Spleen (tissue), 11 donors: ENCODE results near the gene FGD4. TPM values are rescaled to one million over a fixed set of nuclear protein-coding genes. Genes with fewer than 3 reads are reported as not detected.
A peak's percentile ranks its signal among the peaks of the same experiment; 100 is the strongest.

Experiments used
- DNase-seq: peaks from one replicate; pipeline ENCODE4 v3.0.0-alpha.2; 2020
- H3K27ac ChIP-seq, 8 donors: fragments of 200-600 bp; sonication (generic) in 7 of 8; 1 replicate in 4 of 8; 2 replicates in 4 of 8; pipeline versions ENCODE4 v1.5.0 to v1.8.0; 2016 to 2021; ENCODE audit warnings: inconsistent platforms in 4 of 8, mild to moderate bottlenecking in 4 of 8, moderate library complexity in 1 of 8
- H3K27me3 ChIP-seq, 7 donors: fragments of 200-600 bp; sonication (generic) in 6 of 7; replicated peaks in 1 of 7; 1 replicate in 4 of 7; 2 replicates in 3 of 7; pipeline versions ENCODE4 v1.5.0 to v1.8.0; 2016 to 2021; ENCODE audit warnings: inconsistent platforms in 3 of 7, mild to moderate bottlenecking in 1 of 7
- H3K36me3 ChIP-seq, 6 donors: fragments of 200-600 bp; sonication (generic) in 5 of 6; 1 replicate in 4 of 6; 2 replicates in 2 of 6; pipeline versions ENCODE4 v1.5.0 to v1.8.0; 2016 to 2021; ENCODE audit warnings: inconsistent platforms in 2 of 6
- H3K4me1 ChIP-seq, 6 donors: fragments of 200-600 bp; sonication (generic) in 5 of 6; 1 replicate in 3 of 6; 2 replicates in 3 of 6; pipeline versions ENCODE4 v1.5.0 to v1.8.0; 2016 to 2021; ENCODE audit warnings: inconsistent platforms in 3 of 6
- H3K4me3 ChIP-seq, 8 donors: fragments of 200-600 bp; sonication (generic) in 7 of 8; 1 replicate in 4 of 8; 2 replicates in 4 of 8; pipeline versions ENCODE4 v1.5.0 to v1.8.0; 2016 to 2021; ENCODE audit warnings: inconsistent platforms in 4 of 8, mild to moderate bottlenecking in 4 of 8, moderate library complexity in 2 of 8
- H3K9me3 ChIP-seq, 8 donors: fragments of 200-600 bp; sonication (generic) in 7 of 8; 1 replicate in 4 of 8; 2 replicates in 4 of 8; pipeline versions ENCODE4 v1.5.0 to v1.8.0; 2016 to 2021; ENCODE audit warnings: inconsistent platforms in 4 of 8
- POLR2A ChIP-seq, 3 donors: fragments of 450-650 bp; IDR thresholded peaks; one replicate each; pipeline ENCODE4 v1.5.1; 2017; ENCODE audit warnings: antibody characterized with exemption in 3 of 3, mild to moderate bottlenecking in 1 of 3
- POLR2AphosphoS5 ChIP-seq, 3 donors: sonication (generic); formaldehyde crosslinking; IDR thresholded peaks; one replicate each; pipeline ENCODE4 v1.5.1; 2017; ENCODE audit warnings: antibody characterized with exemption in 3 of 3
- WGBS, 5 donors: extraction: QIAGEN DNeasy Blood & Tissue Kit in 3 of 5; methylation state at CpG; one replicate each; pipeline versions ENCODE4 v1.1.5 to v1.1.7; 2013 to 2018; 5-methylcytosine and 5-hydroxymethylcytosine counted together
- intact Hi-C: fragments of 100-400 bp; cut with DNase I; formaldehyde crosslinking; loops from one replicate; pipeline ENCODE4 v1.15.0; 2023; ENCODE audit warnings: low total_unique reads
- polyA plus RNA-seq, 3 donors: library from polyadenylated mRNA; stranded (reverse); fragments of 200-250 nt; gene quantifications; one replicate each; pipeline ENCODE4 v1.2.1, GENCODE V29; 2013
- total RNA-seq, 7 donors: library from RNA; depleted of rRNA in 3 of 7; stranded (reverse); fragments of >200 nt in 3 of 7; fragmentation: NEBNext Ultra II Directional in 4 of 7; extraction: Animal tissue kit (Norgen Biotek cat#: 25700) in 4 of 7; gene quantifications; one replicate each; pipeline versions ENCODE4 v1.1.0 to v1.2.1, GENCODE V29; 2016 to 2021
- TF ChIP-seq, protein P1 (sequence below), 11 experiments: fragments of 200-600 bp in 7 of 11; fragments of 450-650 bp in 4 of 11; sonication (generic) in 4 of 11; IDR thresholded peaks in 8 of 11; conservative IDR thresholded peaks in 3 of 11; 1 replicate in 7 of 11; 2 replicates in 4 of 11; pipeline versions ENCODE4 v1.4.0 to v1.8.0; 2016 to 2021; ENCODE audit warnings: antibody characterized with exemption in 11 of 11, inconsistent platforms in 4 of 11, mild to moderate bottlenecking in 1 of 11
- donor health status: healthy with polysubstance abuse.
- donor health status: DM: no; HTN: no; CAD: no; lungs with moderate emphysema.
- donor health status: DM: no; HTN: no; CAD: no.
- donor health status: Bipolar disorder and iron deficiency.
- donor health status: healthy.
- donor health status: DM: no; HTN: no; CAD: no.
- donor health status: DM: yes; HTN: yes; CAD: no.

The FGD4 gene
- total and polyA plus RNA-seq, 10 donors, result 1.0 to 44.4 (median 25.7) TPM

DNA sequence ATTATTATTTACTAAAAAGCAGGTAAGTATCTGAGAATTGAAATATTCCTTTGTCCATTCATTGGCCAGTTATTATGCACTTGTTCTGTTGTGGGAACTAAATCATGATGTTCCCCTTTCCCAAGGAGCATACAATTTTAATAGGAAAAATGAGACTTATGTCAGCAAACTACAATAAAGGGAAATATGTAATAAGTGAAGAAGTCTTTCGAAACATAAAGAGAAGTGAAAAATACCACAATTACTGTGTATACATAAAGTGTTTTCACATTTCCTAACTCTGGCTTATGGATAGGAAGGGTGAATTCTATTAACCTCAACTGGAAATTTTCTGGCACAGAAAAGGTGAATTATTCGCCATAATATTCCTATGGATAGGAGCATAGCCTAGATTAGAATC lies 201.3 kb downstream of the FGD4 start:
- WGBS, 5 donors, result 60 to 87% (median 65%) methylated on average over 2 of the region's 2 CpGs
- peak overlapping the region in 3 of 8 donors; percentile 34 to 56 (median 47) for H3K27ac ChIP-seq
- peaks cover 0 to 67% (median 3%) of the 10 kb centered on the region in 6 donors for H3K36me3 ChIP-seq
- peaks cover 0 to 21% (median 1%) of the 10 kb centered on the region in 6 donors for H3K4me1 ChIP-seq
- no peaks in the 10 kb centered on the region for H3K27me3 ChIP-seq
- H3K4me3 ChIP-seq, result no peak overlapping the region
- TF ChIP-seq, protein P1, sequence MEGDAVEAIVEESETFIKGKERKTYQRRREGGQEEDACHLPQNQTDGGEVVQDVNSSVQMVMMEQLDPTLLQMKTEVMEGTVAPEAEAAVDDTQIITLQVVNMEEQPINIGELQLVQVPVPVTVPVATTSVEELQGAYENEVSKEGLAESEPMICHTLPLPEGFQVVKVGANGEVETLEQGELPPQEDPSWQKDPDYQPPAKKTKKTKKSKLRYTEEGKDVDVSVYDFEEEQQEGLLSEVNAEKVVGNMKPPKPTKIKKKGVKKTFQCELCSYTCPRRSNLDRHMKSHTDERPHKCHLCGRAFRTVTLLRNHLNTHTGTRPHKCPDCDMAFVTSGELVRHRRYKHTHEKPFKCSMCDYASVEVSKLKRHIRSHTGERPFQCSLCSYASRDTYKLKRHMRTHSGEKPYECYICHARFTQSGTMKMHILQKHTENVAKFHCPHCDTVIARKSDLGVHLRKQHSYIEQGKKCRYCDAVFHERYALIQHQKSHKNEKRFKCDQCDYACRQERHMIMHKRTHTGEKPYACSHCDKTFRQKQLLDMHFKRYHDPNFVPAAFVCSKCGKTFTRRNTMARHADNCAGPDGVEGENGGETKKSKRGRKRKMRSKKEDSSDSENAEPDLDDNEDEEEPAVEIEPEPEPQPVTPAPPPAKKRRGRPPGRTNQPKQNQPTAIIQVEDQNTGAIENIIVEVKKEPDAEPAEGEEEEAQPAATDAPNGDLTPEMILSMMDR (IDR thresholded peaks at IDR 0.05 in 8 of 11, conservative IDR thresholded peaks at IDR 0.05 in 3 of 11), result no peak
- TF ChIP-seq POLR2AphosphoS5 (IDR thresholded peaks at IDR 0.05) (no peak), POLR2A (IDR thresholded peaks at IDR 0.05) (no peak)
- intact Hi-C loops, result no loop called here
- no peak for DNase-seq
- H3K9me3 ChIP-seq, result no peaks in the 10 kb centered on the region

DNA sequence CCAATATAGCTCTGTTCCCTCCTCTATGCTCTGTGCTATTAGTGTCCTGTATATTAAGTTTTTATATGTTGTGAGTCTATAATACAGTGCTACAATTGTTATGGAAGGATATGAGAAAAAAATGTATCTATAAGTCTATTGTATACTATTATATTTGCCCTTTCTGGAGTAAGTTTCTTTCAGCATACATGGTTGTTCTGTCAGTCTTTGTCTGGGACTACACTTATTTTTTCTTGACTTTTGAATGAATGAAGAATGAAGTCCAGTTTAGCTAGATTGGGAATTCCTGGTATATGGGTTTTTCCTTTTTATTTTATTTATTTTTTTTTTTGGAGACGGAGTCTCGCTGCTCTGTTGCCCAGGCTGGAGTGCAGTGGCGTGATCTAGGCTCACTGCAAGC lies 203.7 kb downstream of the FGD4 start:
- no peak overlapping the region for H3K4me3 ChIP-seq
- no peaks in the 10 kb centered on the region for H3K9me3 ChIP-seq
- no peaks in the 10 kb centered on the region for H3K27me3 ChIP-seq
- peaks cover 0 to 86% (median 4%) of the 10 kb centered on the region in 6 donors for H3K36me3 ChIP-seq
- intact Hi-C loops, result no loop called here
- DNase-seq, result no peak
- H3K4me1 ChIP-seq, result peaks cover 0 to 21% (median 1%) of the 10 kb centered on the region in 6 donors
- TF ChIP-seq POLR2A (IDR thresholded peaks at IDR 0.05), result no peak
- TF ChIP-seq, protein P1 (IDR thresholded peaks at IDR 0.05 in 8 of 11, conservative IDR thresholded peaks at IDR 0.05 in 3 of 11), result no peak
- TF ChIP-seq POLR2AphosphoS5 (IDR thresholded peaks at IDR 0.05), result no peak
- H3K27ac ChIP-seq, result no peak overlapping the region
- WGBS, 5 donors, result 94 to 97% (median 96%) methylated on average over 3 of the region's 3 CpGs

DNA sequence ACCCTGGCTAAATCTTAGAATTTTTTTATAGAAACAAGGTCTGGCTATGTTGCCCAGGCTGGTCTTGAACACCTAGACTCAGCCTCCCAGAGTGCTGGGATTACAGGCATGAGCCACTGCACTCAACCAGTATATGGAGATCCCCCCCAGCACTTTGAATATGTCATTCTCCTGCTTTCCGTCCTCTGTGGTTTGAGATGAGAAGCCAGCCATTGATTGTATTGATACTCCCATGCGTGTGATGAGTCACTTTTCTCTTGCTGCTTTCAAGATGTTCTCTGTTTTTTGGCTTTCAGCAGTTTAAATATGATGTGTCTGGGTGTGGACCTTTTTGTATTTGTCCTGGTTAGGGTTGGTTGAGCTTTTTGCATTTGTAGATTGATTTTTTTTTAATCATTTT lies 204.5 kb downstream of the FGD4 start:
- Histone ChIP-seq H3K27ac (no peak overlapping the region), H3K4me3 (no peak overlapping the region), H3K36me3 (peaks cover 0 to 86% (median 4%) of the 10 kb centered on the region in 6 donors), H3K4me1 (peaks cover 0 to 21% (median 1%) of the 10 kb centered on the region in 6 donors), H3K27me3 (no peaks in the 10 kb centered on the region), H3K9me3 (no peaks in the 10 kb centered on the region)
- TF ChIP-seq, protein P1 (IDR thresholded peaks at IDR 0.05 in 8 of 11, conservative IDR thresholded peaks at IDR 0.05 in 3 of 11), result no peak
- intact Hi-C loops, result no loop called here
- DNase-seq, result no peak
- 71 to 83% (median 75%) methylated on average over 2 of the region's 2 CpGs for WGBS, 5 donors

DNA sequence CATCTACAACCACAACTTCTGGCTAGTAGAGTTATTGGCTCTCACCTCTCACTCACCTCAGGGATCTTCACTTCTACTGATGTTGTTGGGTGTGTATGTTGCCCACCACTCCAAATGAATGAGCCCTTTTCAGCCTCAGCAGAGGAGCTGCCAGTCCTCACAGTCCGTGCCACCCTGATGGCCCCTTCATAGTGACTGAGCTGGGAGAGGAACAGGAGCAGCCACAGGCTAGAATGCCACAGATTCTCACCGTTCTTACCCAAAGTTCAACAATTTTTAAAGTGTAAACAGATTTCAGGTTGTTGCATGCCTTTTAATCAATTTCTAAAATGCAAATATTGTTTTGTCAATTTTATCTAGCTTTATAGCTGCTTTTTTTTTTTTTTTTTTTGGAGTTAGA lies 205.2 kb downstream of the FGD4 start:
- Histone ChIP-seq H3K4me3 (no peak overlapping the region), H3K27ac (no peak overlapping the region), H3K27me3 (no peaks in the 10 kb centered on the region), H3K36me3 (peaks cover 0 to 90% (median 4%) of the 10 kb centered on the region in 6 donors), H3K9me3 (no peaks in the 10 kb centered on the region), H3K4me1 (peaks cover 0 to 21% (median 1%) of the 10 kb centered on the region in 6 donors)
- DNase-seq, result no peak
- TF ChIP-seq POLR2A (IDR thresholded peaks at IDR 0.05) (no peak), POLR2AphosphoS5 (IDR thresholded peaks at IDR 0.05) (no peak)
- TF ChIP-seq, protein P1 (IDR thresholded peaks at IDR 0.05 in 8 of 11, conservative IDR thresholded peaks at IDR 0.05 in 3 of 11), result no peak
- intact Hi-C loops, result no loop called here
- WGBS, 5 donors, result 66 to 92% (median 75%) methylated on average over 2 of the region's 2 CpGs
